SJCRH30 (cell line): Measurements from ENCODE around the gene SNX22. TPM values are rescaled to one million over a fixed set of nuclear protein-coding genes. Genes with fewer than 3 reads are reported as not detected.

Experiments used
- DNase-seq, 2 experiments: peaks; one replicate each; pipeline ENCODE4 v3.0.0-alpha.2; 2015 to 2020
- H3K27ac ChIP-seq: fragments of 250-450 bp; sonication (Bioruptor Pico); 2 replicates; pipeline ENCODE4 v1.5.1; 2020; ENCODE audit warnings: mild to moderate bottlenecking, moderate library complexity
- H3K27me3 ChIP-seq: fragments of 250-450 bp; sonication (Bioruptor Pico); 2 replicates; pipeline ENCODE4 v1.5.1; 2020; ENCODE audit warnings: mild to moderate bottlenecking, moderate library complexity
- H3K36me3 ChIP-seq: fragments of 250-450 bp; sonication (Bioruptor Pico); 2 replicates; pipeline ENCODE4 v1.5.1; 2020; ENCODE audit warnings: mild to moderate bottlenecking, moderate library complexity
- H3K4me1 ChIP-seq: fragments of 250-450 bp; sonication (Bioruptor Pico); 2 replicates; pipeline ENCODE4 v1.5.1; 2020; ENCODE audit warnings: mild to moderate bottlenecking, moderate library complexity
- H3K4me3 ChIP-seq: fragments of 250-450 bp; sonication (Bioruptor Pico); 2 replicates; pipeline ENCODE4 v1.5.1; 2020; ENCODE audit warnings: mild to moderate bottlenecking, moderate library complexity
- H3K9me3 ChIP-seq: fragments of 250-450 bp; sonication (Bioruptor Pico); replicated peaks from 2 replicates; pipeline ENCODE4 v1.5.1; 2020; ENCODE audit warnings: mild to moderate bottlenecking, moderate library complexity
- total RNA-seq: library from RNA; depleted of rRNA; stranded (reverse); fragments of >200 nt; shearing (Covaris generic); gene quantifications from 2 replicates; pipeline ENCODE4 v1.2.3, GENCODE V29; 2014; rRNA removed

Gene SNX22
- total RNA-seq, 1 experiment from 2014 or later, result 1.6 TPM

DNA sequence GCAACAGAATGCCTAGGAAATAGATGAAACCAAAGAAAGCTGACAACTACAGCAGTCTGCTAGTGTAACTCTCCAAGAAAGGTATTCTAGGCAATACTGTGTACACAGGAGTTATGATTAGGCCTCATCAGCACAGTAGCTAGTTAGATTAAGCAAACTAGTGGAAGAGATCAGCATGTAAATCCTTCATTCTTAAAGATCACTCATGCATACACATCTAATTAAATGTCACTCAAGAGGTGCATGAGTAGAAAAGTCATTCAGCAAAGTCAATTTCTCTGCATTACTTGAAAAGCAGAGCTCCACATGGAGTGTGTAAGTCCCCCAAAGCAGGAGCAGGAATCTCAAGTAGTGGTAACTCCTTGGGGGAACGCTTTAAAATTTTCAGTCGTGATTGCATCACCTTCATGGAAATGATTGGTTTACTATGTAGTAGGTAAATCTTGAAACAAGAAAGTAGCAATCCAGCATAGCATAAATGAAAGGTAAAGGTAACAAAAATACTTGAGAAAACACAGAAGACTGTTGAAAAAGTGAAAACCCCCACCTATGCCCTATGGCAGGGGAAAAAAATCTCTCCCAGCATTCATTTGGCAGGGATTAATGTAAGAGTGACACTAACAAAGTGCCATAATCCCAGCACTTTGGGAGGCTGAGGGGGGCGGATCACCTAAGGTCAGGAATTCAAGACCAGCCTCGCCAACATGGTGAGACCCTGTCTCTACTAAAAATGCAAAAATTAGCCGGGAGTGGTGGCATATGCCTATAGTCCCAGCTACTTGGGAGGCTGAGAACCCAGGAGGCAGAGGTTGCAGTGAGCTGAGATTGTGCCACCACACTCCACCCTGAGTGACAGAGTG lies 40.7 kb downstream of the SNX22 start:
- Histone ChIP-seq H3K9me3 (no peaks in the 10 kb centered on the region), H3K27me3 (no peaks in the 10 kb centered on the region), H3K36me3 (peaks cover 14% of the 10 kb centered on the region), H3K4me1 (no peaks in the 10 kb centered on the region), H3K4me3 (no peak overlapping the region), H3K27ac (no peak overlapping the region)
- no peak for DNase-seq

DNA sequence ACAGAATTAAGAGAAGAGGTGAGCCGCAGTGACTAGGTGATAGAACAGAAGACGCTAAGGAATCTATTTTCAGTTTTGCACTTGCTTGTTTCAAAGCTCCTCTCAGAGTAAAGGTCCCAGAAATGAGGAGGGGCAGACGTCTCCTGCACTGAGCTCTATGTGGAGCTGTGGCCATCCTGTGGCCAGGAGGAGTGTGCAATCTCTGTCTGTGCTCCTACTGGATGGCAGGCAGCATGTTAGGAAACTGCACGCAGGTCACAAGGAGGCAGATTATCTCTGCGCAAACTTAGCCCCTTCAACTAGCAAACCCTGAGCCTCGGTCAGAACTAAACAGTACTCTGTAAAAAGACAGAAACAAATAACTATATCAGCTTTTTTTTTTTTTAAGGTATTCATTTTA lies 42.4 kb downstream of the SNX22 start:
- H3K4me1 ChIP-seq, result no peaks in the 10 kb centered on the region

DNA sequence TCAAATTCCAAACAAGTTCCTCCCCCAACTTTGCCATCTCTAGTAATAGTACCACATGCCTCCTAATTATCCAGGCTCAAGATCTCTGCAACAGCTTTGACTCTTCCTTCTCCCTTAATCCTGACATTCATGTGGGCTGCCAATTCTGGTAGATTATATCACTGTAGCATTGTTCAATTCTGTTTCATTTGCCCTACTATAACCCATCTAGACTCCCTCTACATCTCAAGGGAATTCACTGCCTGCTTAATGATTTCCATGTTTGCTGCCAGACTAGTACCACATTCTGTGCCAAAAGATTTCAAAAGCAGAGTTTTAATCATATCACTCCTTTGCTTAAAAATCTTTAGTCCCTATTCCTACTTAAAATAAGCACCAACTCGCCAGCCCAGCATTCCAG lies 45.9 kb downstream of the SNX22 start:
- no peak overlapping the region for H3K27ac ChIP-seq
- H3K4me3 ChIP-seq, result no peak overlapping the region
- H3K27me3 ChIP-seq, result no peaks in the 10 kb centered on the region
- H3K4me1 ChIP-seq, result no peaks in the 10 kb centered on the region
- DNase-seq, result no peak
- peaks cover 18% of the 10 kb centered on the region for H3K36me3 ChIP-seq
- no peaks in the 10 kb centered on the region for H3K9me3 ChIP-seq

More for the DNA sequence above, 42.4 kb downstream of the SNX22 start:
- no peak overlapping the region for H3K4me3 ChIP-seq
- H3K36me3 ChIP-seq, result peaks cover 6% of the 10 kb centered on the region
- DNase-seq, result no peak
- H3K27me3 ChIP-seq, result no peaks in the 10 kb centered on the region
- H3K9me3 ChIP-seq, result no peaks in the 10 kb centered on the region
- H3K27ac ChIP-seq, result no peak overlapping the region

DNA sequence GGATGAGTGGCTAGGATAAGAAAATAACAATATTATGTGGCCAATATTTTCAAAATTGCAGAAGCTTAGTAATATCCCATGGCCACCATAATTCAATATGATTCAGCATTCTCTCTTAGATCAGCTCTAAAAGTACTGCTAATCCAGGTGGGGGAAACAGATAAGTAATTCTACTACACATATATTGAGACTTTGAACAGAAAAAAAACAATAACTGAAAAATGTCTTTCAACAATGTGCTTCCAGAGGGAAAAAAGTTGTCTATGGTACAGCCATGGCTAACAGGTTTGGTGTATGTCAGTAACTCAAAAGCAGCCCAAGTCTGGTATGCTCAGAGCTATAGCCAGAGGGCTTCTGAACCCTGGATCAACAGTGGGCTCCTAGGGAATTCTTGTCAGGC lies 53.7 kb downstream of the SNX22 start:
- H3K4me3 ChIP-seq, result no peak overlapping the region
- DNase-seq, result no peak
- H3K36me3 ChIP-seq, result peaks cover 22% of the 10 kb centered on the region
- H3K27me3 ChIP-seq, result no peaks in the 10 kb centered on the region
- H3K9me3 ChIP-seq, result no peaks in the 10 kb centered on the region
- no peaks in the 10 kb centered on the region for H3K4me1 ChIP-seq
- no peak overlapping the region for H3K27ac ChIP-seq

Other genes with a start within 250 kb of the SNX22 start
- 0.23 and 0.85 TPM in 2 replicates for gene DAPK2, start 105.2 kb upstream of the SNX22 start, total RNA-seq
- gene CIAO2A, start 57.9 kb upstream of the SNX22 start, total RNA-seq, result 126 and 143 TPM in 2 replicates
- 38.9 and 46.6 TPM in 2 replicates for gene SNX1, start 55.7 kb upstream of the SNX22 start, total RNA-seq
- gene PPIB, start 11.3 kb downstream of the SNX22 start, total RNA-seq, result 277 and 308 TPM in 2 replicates
- 15.9 and 20.3 TPM in 2 replicates for gene CSNK1G1, start 204.4 kb downstream of the SNX22 start, total RNA-seq
- gene PCLAF, start 229.7 kb downstream of the SNX22 start, total RNA-seq, result 581 and 605 TPM in 2 replicates
- gene TRIP4, start 236.1 kb downstream of the SNX22 start, total RNA-seq, result 7.0 and 8.8 TPM in 2 replicates